GM21723 (cell line): ENCODE data around the gene HEATR5A.
"Not testable (repeated sequence)": the region's sequence is repeated elsewhere in the genome, so short reads cannot be mapped to it uniquely, and the experiment has no call there.

ENCODE experiments used
- ATAC-seq: cut with Tn5 transposase; IDR thresholded peaks from one replicate; pipeline ENCODE4 v1.9.1; 2021; ENCODE audit warnings: mild to moderate bottlenecking, moderate library complexity; ENCODE audit not compliant: unreplicated experiment

Gene HEATR5A

GRCh38 chr14:31391977-31392503 is 28.3 kb downstream of the HEATR5A start:
- no peak for ATAC-seq

DNA sequence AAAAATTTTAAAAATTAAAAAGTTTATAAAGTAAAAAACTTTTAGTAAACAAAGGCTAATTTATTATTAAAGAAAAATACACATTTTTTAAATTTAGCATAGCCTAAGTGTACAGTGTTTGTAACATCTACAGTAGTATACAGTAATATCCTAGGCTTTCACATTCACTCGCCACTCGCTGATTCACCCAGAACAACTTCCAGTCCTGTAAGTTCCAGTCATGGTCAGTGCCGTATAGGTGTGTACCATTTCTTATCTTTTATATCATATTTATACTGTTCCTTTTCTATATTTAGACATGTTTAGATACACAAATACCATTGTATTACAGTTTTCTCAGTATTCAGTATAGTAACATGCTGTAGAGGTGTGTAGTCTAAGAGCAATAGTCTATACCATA is 28.9 kb downstream of the HEATR5A start:
- no peak for ATAC-seq

GRCh38 chr14:31389946-31390345 is 30.4 kb downstream of the HEATR5A start:
- no peak for ATAC-seq

GRCh38 chr14:31388687-31389413 is 31.5 kb downstream of the HEATR5A start:
- no peak for ATAC-seq

- ATAC-seq = no peak
These were observed 33.3 kb downstream of the HEATR5A start for GRCh38 chr14:31387091-31387490.

- no peak for ATAC-seq
These were observed 34.1 kb downstream of the HEATR5A start for GRCh38 chr14:31386271-31386670.

GRCh38 chr14:31382221-31382620 is 38.1 kb downstream of the HEATR5A start:
- ATAC-seq = no peak

GRCh38 chr14:31380106-31380505 is 40.2 kb downstream of the HEATR5A start:
- ATAC-seq = no peak

- ATAC-seq = not testable (repeated sequence)
These were observed 41.0 kb downstream of the HEATR5A start for GRCh38 chr14:31379125-31379947.

DNA sequence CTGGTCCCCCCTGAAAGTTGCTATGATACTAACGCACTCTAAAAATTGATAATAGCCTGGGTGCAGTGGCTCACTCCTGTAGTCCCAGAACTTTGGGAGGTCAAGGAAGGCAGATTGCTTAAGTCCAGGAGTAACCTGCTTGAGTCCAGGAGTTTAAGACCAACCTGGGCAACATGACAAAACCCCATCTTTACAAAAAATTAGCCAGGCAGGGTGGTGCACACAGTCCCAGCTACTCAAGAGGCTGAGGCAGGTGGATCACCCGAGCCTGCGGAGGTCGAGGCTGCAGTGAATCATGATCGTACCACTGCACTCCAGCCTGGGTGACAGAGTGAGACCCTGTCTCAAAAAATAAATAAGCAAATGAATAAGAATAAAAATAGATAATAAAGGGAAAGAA is 42.9 kb downstream of the HEATR5A start:
- ATAC-seq = no peak

DNA sequence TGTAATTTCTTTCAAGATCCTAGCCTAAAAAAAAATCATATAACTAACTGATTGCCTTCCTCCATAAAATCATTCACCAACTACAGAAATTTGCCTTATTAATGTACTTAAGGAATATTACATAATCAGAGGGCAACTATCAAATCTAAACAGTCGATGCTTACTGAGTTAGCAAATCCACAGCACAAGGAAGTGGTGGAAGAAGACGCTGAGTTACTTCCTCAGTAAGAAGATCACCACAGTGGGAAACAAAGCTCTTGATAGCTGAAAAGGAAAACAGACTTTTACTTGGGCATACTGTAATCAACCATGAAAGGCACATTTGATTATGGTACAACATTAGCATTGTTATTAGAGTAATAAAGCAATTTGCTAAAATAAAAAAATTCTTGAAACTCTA is 48.7 kb downstream of the HEATR5A start:
- ATAC-seq = no peak

GRCh38 chr14:31363331-31364073 is 56.8 kb downstream of the HEATR5A start:
- no peak for ATAC-seq

- no peak for ATAC-seq
These were observed 57.6 kb downstream of the HEATR5A start for GRCh38 chr14:31362746-31363145.

GRCh38 chr14:31361761-31362160 is 58.6 kb downstream of the HEATR5A start:
- not testable (repeated sequence) for ATAC-seq

DNA sequence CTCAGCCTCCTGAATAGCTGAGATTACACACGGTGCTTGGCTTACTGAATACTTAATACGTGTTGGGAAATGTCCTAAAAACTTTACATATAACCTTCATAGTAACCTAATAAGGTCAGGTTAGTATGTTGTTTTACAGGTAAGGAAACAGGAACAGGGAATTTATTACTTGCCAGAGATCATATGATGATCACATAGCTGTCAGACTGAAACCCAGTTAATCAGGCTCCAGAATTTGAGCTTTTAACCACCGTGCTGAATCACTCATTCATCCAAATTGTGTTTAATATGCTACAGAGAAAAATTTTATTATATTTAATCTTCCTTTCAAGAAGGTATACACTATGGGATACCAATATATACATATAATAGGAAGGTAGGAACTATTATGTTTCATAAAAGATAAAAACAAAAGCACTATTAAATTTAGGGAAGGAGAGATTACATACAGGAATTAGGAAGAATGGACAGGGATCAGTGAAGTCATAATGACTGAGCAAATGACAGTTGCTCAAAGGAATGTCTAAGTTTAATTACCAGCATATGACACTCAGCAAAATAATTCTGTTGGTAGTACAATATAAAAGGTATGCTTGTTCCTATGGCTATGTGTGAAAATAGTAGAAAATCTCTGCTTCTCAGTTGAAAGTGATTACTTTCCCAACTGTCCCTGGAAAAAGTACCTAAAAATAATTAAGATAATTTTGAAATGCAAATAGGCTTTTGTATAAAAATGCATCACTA is 59.3 kb downstream of the HEATR5A start:
- ATAC-seq = no peak

GRCh38 chr14:31357279-31357678 is 63.1 kb downstream of the HEATR5A start:
- ATAC-seq = no peak

GRCh38 chr14:31346097-31346496 is 74.3 kb downstream of the HEATR5A start:
- ATAC-seq = no peak

- ATAC-seq = no peak
These were observed 79.1 kb downstream of the HEATR5A start for GRCh38 chr14:31341280-31341679.

- no peak for ATAC-seq
These were observed 79.9 kb downstream of the HEATR5A start for GRCh38 chr14:31340297-31341063.

GRCh38 chr14:31339743-31340142 is 80.6 kb downstream of the HEATR5A start:
- no peak for ATAC-seq
